ENCODE data around the gene UBE2S.

- TF ChIP-seq POLR2AphosphoS5 (IDR thresholded peaks at IDR 0.05), result no peak
- TF ChIP-seq, protein P1, sequence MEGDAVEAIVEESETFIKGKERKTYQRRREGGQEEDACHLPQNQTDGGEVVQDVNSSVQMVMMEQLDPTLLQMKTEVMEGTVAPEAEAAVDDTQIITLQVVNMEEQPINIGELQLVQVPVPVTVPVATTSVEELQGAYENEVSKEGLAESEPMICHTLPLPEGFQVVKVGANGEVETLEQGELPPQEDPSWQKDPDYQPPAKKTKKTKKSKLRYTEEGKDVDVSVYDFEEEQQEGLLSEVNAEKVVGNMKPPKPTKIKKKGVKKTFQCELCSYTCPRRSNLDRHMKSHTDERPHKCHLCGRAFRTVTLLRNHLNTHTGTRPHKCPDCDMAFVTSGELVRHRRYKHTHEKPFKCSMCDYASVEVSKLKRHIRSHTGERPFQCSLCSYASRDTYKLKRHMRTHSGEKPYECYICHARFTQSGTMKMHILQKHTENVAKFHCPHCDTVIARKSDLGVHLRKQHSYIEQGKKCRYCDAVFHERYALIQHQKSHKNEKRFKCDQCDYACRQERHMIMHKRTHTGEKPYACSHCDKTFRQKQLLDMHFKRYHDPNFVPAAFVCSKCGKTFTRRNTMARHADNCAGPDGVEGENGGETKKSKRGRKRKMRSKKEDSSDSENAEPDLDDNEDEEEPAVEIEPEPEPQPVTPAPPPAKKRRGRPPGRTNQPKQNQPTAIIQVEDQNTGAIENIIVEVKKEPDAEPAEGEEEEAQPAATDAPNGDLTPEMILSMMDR (IDR thresholded peaks at IDR 0.05), result no peak
These were observed 48.4 kb downstream of the UBE2S start for GRCh38 chr19:55358943-55359908.

Data from breast epithelium (tissue), 3 donors.